K562 (cell line): ENCODE results near the gene MCM7. TPM values are rescaled to one million over a fixed set of nuclear protein-coding genes. Genes with fewer than 3 reads are reported as not detected.
A peak's percentile ranks its signal among the peaks of the same experiment; 100 is the strongest.

Source experiments
- ATAC-seq: fragments of 200-7000 bp; cut with Tn5 transposase; 3 replicates; pipeline ENCODE4 v1.9.1; 2020; ENCODE audit warnings: moderate library complexity
- BruUV-seq: library from RNA; stranded (reverse); fragments of 400-500 nt; replicated peaks from 2 replicates; lab custom pipeline; 2021; lab: Mats Ljungman, UMichigan
- CTCF ChIA-PET: fragments of 300-600 bp; formaldehyde crosslinking; extraction: SDS; loops from one replicate; lab custom pipeline; 2021; ENCODE audit warnings: low intra/inter-chr PET ratio; lab: Yijun Ruan, JAX
- POLR2A ChIA-PET: fragments of 300-600, 350-650 bp; sonication (Branson Sonifier 250); formaldehyde crosslinking; extraction: SDS; loops from one replicate; lab custom pipeline; 2021; ENCODE audit warnings: antibody characterized with exemption, inconsistent platforms; lab: Yijun Ruan, JAX
- DNase-seq, 4 experiments: peaks; one replicate each; pipeline versions ENCODE4 v3.0.0 to v3.0.0-alpha.2; 2011 to 2018; ENCODE audit warnings: low spot score in 3 of 4, mixed read lengths in 3 of 4; ENCODE audit errors: extremely low read depth in 1 of 4
- FAIRE-seq: peaks from 2 replicates; lab custom pipeline; 2011; peaks lifted over from hg19 to GRCh38; lab: Jason Lieb, UNC
- H2AFZ ChIP-seq: 2 replicates; pipeline ENCODE4 v1.6.0; 2011; ENCODE audit warnings: low read depth, low read length, control low read depth, inconsistent platforms
- H3K27ac ChIP-seq: fragments of 200-600 bp; 3 replicates; pipeline ENCODE4 v1.8.0; 2011; ENCODE audit warnings: low read depth, mild to moderate bottlenecking, control low read depth, inconsistent platforms, low read length, moderate library complexity, mixed read lengths; ENCODE audit errors: extremely low read depth
- H3K27me3 ChIP-seq, 2 experiments: fragments of 300-600 bp in 1 of 2; 2 replicates in 1 of 2; 3 replicates in 1 of 2; pipeline versions ENCODE4 v1.6.0 to v1.8.0; 2011; ENCODE audit warnings: inconsistent platforms in 2 of 2, low read length in 2 of 2, mild to moderate bottlenecking in 1 of 2, mixed read lengths in 1 of 2, moderate library complexity in 1 of 2; ENCODE audit not compliant: control insufficient read depth in 2 of 2, insufficient read depth in 2 of 2
- H3K36me3 ChIP-seq: fragments of 300-600 bp; 3 replicates; pipeline ENCODE4 v1.8.0; 2011; ENCODE audit warnings: mild to moderate bottlenecking, low read length, inconsistent platforms; ENCODE audit not compliant: control insufficient read depth, insufficient read depth
- H3K4me1 ChIP-seq, 2 experiments: fragments of 200-600 bp in 1 of 2; replicated peaks in 1 of 2; 2 replicates in 1 of 2; 3 replicates in 1 of 2; pipeline versions ENCODE4 v1.5.1 to v1.8.0; 2011; ENCODE audit warnings: inconsistent platforms in 2 of 2, low read length in 2 of 2, mild to moderate bottlenecking in 1 of 2, mixed read lengths in 1 of 2, moderate library complexity in 1 of 2; ENCODE audit not compliant: control insufficient read depth in 2 of 2, insufficient read depth in 2 of 2
- H3K4me2 ChIP-seq: 2 replicates; pipeline ENCODE4 v1.6.1; 2011; ENCODE audit warnings: low read length, control low read depth, inconsistent platforms, mixed read lengths; ENCODE audit not compliant: insufficient read depth
- H3K4me3 ChIP-seq: fragments of 200-600 bp; sonication (generic), shearing (Covaris generic); 2 replicates; pipeline ENCODE4 v1.5.1; 2016; ENCODE audit warnings: control low read depth, inconsistent platforms
- H3K79me2 ChIP-seq: fragments of 200-600 bp; 3 replicates; pipeline ENCODE4 v1.8.0; 2011; ENCODE audit warnings: low read length, inconsistent platforms; ENCODE audit not compliant: control insufficient read depth, insufficient read depth
- H3K9ac ChIP-seq, 2 experiments: 2 replicates each; pipeline versions ENCODE4 v1.6.0 to v1.6.1; 2011; ENCODE audit warnings: low read depth in 2 of 2, low read length in 2 of 2, control low read depth in 1 of 2, inconsistent platforms in 1 of 2, mild to moderate bottlenecking in 1 of 2, mixed read lengths in 1 of 2; ENCODE audit not compliant: insufficient read depth in 1 of 2
- H3K9me1 ChIP-seq: one replicate; pipeline ENCODE4 v1.6.0; 2011; ENCODE audit warnings: inconsistent platforms, mild to moderate bottlenecking, low read length, moderate library complexity; ENCODE audit not compliant: control insufficient read depth, insufficient read depth
- H3K9me3 ChIP-seq: replicated peaks from 2 replicates; pipeline ENCODE4 v1.5.1; 2011; ENCODE audit warnings: low read depth, low read length, inconsistent platforms; ENCODE audit not compliant: control insufficient read depth, insufficient read depth
- H4K20me1 ChIP-seq: replicated peaks from 2 replicates; pipeline ENCODE4 v1.6.1; 2011; ENCODE audit warnings: low read length, inconsistent platforms, mixed read lengths; ENCODE audit not compliant: control insufficient read depth, insufficient read depth
- BRCA1 ChIP-seq, 2 experiments: fragments of 450-650 bp in 1 of 2; sonication (generic) in 1 of 2; formaldehyde crosslinking in 1 of 2; IDR thresholded peaks; 2 replicates each; pipeline versions ENCODE4 v1.5.0 to v1.6.1; 2017 to 2020; ENCODE audit warnings: mild to moderate bottlenecking in 1 of 2, missing genetic modification reagents in 1 of 2
- FUS ChIP-seq: fragments of 200-400 bp; formaldehyde crosslinking; optimal IDR thresholded peaks from 2 replicates; pipeline ENCODE3; 2017; ENCODE audit warnings: low read depth, low read length
- MAFK ChIP-seq: IDR thresholded peaks from 2 replicates; pipeline ENCODE4 v1.6.1; 2011; ENCODE audit warnings: low read length, improper control_type of control experiment
- TCF15 ChIP-seq: fragments of 250-450 bp; sonication (Bioruptor Pico); IDR thresholded peaks from 2 replicates; pipeline ENCODE4 v1.8.0; 2022; ENCODE audit warnings: moderate library complexity, mild to moderate bottlenecking, inconsistent platforms
- ZBTB40 ChIP-seq, 2 experiments: fragments of 450-650 bp in 1 of 2; sonication (generic) in 1 of 2; formaldehyde crosslinking in 1 of 2; IDR thresholded peaks; 2 replicates each; pipeline versions ENCODE4 v1.7.1 to v1.9.0; 2016 to 2022; ENCODE audit warnings: inconsistent platforms in 1 of 2, mild to moderate bottlenecking in 1 of 2, missing genetic modification reagents in 1 of 2
- ZFP91 ChIP-seq: sonication (generic); formaldehyde crosslinking; IDR thresholded peaks from 2 replicates; pipeline ENCODE4 v1.8.0; 2022; ENCODE audit warnings: mild to moderate bottlenecking, missing genetic modification reagents
- ZFPM2 ChIP-seq: fragments of 250-450 bp; sonication (Bioruptor Pico); IDR thresholded peaks from 2 replicates; pipeline ENCODE4 v1.5.1; 2022; ENCODE audit warnings: mild to moderate bottlenecking
- WGBS: fragments of 100-300 bp; shearing (Covaris generic); methylation state at CpG from one replicate; pipeline ENCODE4 v1.1.6; 2016; ENCODE audit warnings: low coverage, mixed read lengths; ENCODE audit not compliant: insufficient coverage; ENCODE audit errors: missing lambda C conversion rate; 5-methylcytosine and 5-hydroxymethylcytosine counted together
- in situ Hi-C: fragments of 300-500 bp; cut with MboI; formaldehyde crosslinking; loops from 4 replicates; pipeline ENCODE4 v1.15.0; 2018; ENCODE audit warnings: inconsistent platforms, mixed read lengths
- intact Hi-C: fragments of 100-400 bp; cut with micrococcal nuclease; formaldehyde crosslinking; loops from 2 replicates; pipeline ENCODE4 v1.14.2; 2022
- polyA plus RNA-seq, 8 experiments: library from polyadenylated mRNA; depleted of rRNA in 4 of 8; stranded (reverse) in 5 of 8; unstranded in 3 of 8; fragments of >200 nt; fragmentation: Nextera tagmentation in 2 of 8; fragmentation: Illumina TruSeq in 1 of 8; extraction: Ambion mirVana in 2 of 8; extraction: Trizol in 1 of 8; gene quantifications; 2 replicates each; pipeline versions ENCODE4 v1.2.1 to v1.2.3, GENCODE V29; 2011 to 2014; ENCODE audit warnings: inconsistent platforms in 1 of 8, missing spikeins in 1 of 8
- total RNA-seq, 7 experiments: library from RNA; depleted of rRNA in 6 of 7; stranded (reverse); fragments of >200 nt in 6 of 7; fragmentation: Illumina TruSeq in 2 of 7; extraction: Trizol in 2 of 7; gene quantifications; 2 replicates each; pipeline versions ENCODE4 v1.2.1 to v1.2.3, GENCODE V29; 2011 to 2021; ENCODE audit warnings: low replicate concordance in 1 of 7

MCM7 gene
- total and polyA plus RNA-seq, 9 of the 15 experiments (the other 6 are each of a cell fraction or from before 2014, with no cell fraction given), result 329 to 856 (median 437) TPM

GRCh38 chr7:100126931-100127865 is 26.0 kb upstream of the MCM7 start, which contains the start of gene MBLAC1:
TSS of gene MBLAC1 (plus strand) at chr7:100126967. CDS start at chr7:100127396, 429 bp downstream.
- ATAC-seq (peak; percentile 70), FAIRE-seq (peak; percentile 78), DNase-seq (peak; percentile 90 to 96 (median 94))
- intact Hi-C loops (loop anchor here (1.0 to 5.0 kb wide), 4 partner anchors 26 to 150 kb away; partner anchors contain the start of genes AP4M1, AZGP1, MCM7 and ZSCAN21), in situ Hi-C loops (loop anchor here (5.0 kb wide), 2 partner anchors 135 to 210 kb away; partner anchors contain the start of gene TRIM4)
- CTCF ChIA-PET, result interaction anchor here (0.5 to 0.9 kb wide), 3 partner anchors 199 to 214 kb away, joined by 3 read pairs; no protein-coding TSS in a partner anchor
- 3% methylated on average over 56 of the region's 85 CpGs for WGBS
- peak within 1 kb of the TSS; percentile 97 for H3K27ac ChIP-seq
- no peaks in the 10 kb centered on the region for H3K9me1 ChIP-seq
- BruUV-seq, result TSS peak; percentile 46
- H3K4me1 ChIP-seq, result peaks cover 35 to 60% of the 10 kb centered on the region in 2 experiments
- no peaks in the 10 kb centered on the region for H3K9me3 ChIP-seq
- no peaks in the 10 kb centered on the region for H3K27me3 ChIP-seq
- POLR2A ChIA-PET, result interaction anchor here (0.5 to 5.7 kb wide), 11 partner anchors 11 to 311 kb away, joined by 3 to 45 read pairs (median 3); partner anchors contain the start of genes AP4M1 and MCM7
- H3K4me3 ChIP-seq, result peak within 1 kb of the TSS; percentile 74
- peaks cover 22% of the 10 kb centered on the region for H3K79me2 ChIP-seq
- H3K36me3 ChIP-seq, result no peaks in the 10 kb centered on the region
- H3K9ac ChIP-seq, result peak within 1 kb of the TSS; percentile 92 to 100
- no peaks in the 10 kb centered on the region for H4K20me1 ChIP-seq
- H2AFZ ChIP-seq, result peak within 1 kb of the TSS; percentile 97
- peak within 1 kb of the TSS; percentile 94 for H3K4me2 ChIP-seq
- TF ChIP-seq TCF15 (CRISPR knock-in tag) (0 out of 2 replicates have a peak, but pooled peaks have one; percentile 7), FUS (peak; percentile 67), BRCA1 (IDR thresholded peaks at IDR 0.05) (no peak), BRCA1 (CRISPR knock-in tag; IDR thresholded peaks at IDR 0.05) (no peak), ZFP91 (CRISPR knock-in tag) (no peak), MAFK (no peak), ZFPM2 (CRISPR knock-in tag) (0 out of 2 replicates have a peak, but pooled peaks have one; percentile 71), ZBTB40 (IDR thresholded peaks at IDR 0.05) (0 out of 2 replicates have a peak, but pooled peaks have one; percentile 23), ZBTB40 (CRISPR knock-in tag; IDR thresholded peaks at IDR 0.05) (no peak)
